Thymus (tissue), 11 donors: ENCODE measurements around the gene CHRNG. TPM values are rescaled to one million over a fixed set of nuclear protein-coding genes. Genes with fewer than 3 reads are reported as not detected.
"Not testable (repeated sequence)": the region's sequence is repeated elsewhere in the genome, so short reads cannot be mapped to it uniquely, and the experiment has no call there.

ENCODE experiments used
- DNase-seq, 9 donors: peaks; one replicate each; pipeline ENCODE4 v3.0.0-alpha.2; 2013; ENCODE audit warnings: low spot score in 9 of 9, low read depth in 6 of 9, missing footprints in 1 of 9
- H3K27ac ChIP-seq, 2 donors: one replicate each; pipeline ENCODE4 v1.5.1; 2013; ENCODE audit warnings: control low read depth in 1 of 2, low read depth in 1 of 2, low read length in 1 of 2, mild to moderate bottlenecking in 1 of 2, moderate library complexity in 1 of 2
- H3K27me3 ChIP-seq, 2 donors: one replicate each; pipeline ENCODE4 v1.5.1; 2013; ENCODE audit warnings: low read length in 1 of 2; ENCODE audit not compliant: control insufficient read depth in 2 of 2, insufficient read depth in 1 of 2
- H3K36me3 ChIP-seq, 2 donors: one replicate each; pipeline ENCODE4 v1.5.1; 2013; ENCODE audit warnings: low read length in 1 of 2, mild to moderate bottlenecking in 1 of 2, moderate library complexity in 1 of 2; ENCODE audit not compliant: control insufficient read depth in 2 of 2, insufficient read depth in 2 of 2
- H3K4me1 ChIP-seq, 2 donors: one replicate each; pipeline ENCODE4 v1.5.1; 2013; ENCODE audit warnings: low read length in 2 of 2; ENCODE audit not compliant: control insufficient read depth in 2 of 2, insufficient read depth in 2 of 2
- H3K4me3 ChIP-seq, 2 donors: one replicate each; pipeline ENCODE4 v1.5.1; 2013; ENCODE audit warnings: low read length in 2 of 2, control low read depth in 1 of 2, mild to moderate bottlenecking in 1 of 2
- H3K9me3 ChIP-seq, 2 donors: one replicate each; pipeline ENCODE4 v1.5.1; 2013; ENCODE audit warnings: low read length in 1 of 2, mild to moderate bottlenecking in 1 of 2; ENCODE audit not compliant: control insufficient read depth in 2 of 2, insufficient read depth in 1 of 2
- WGBS: extraction: QIAGEN DNeasy Blood & Tissue Kit; methylation state at CpG from one replicate; pipeline ENCODE4 v1.1.7; 2013; 5-methylcytosine and 5-hydroxymethylcytosine counted together
- polyA plus RNA-seq: library from polyadenylated mRNA; stranded (reverse); fragments of 200-250 nt; gene quantifications from one replicate; pipeline ENCODE4 v1.2.3, GENCODE V29; 2013
- total RNA-seq: library from RNA; stranded (reverse); fragments of 120-200 nt; gene quantifications from one replicate; pipeline ENCODE4 v1.2.4, GENCODE V29; 2013
- donor health status: healthy.

The CHRNG gene
- total and polyA plus RNA-seq, 2 donors = 0.48 to 0.57 TPM

DNA sequence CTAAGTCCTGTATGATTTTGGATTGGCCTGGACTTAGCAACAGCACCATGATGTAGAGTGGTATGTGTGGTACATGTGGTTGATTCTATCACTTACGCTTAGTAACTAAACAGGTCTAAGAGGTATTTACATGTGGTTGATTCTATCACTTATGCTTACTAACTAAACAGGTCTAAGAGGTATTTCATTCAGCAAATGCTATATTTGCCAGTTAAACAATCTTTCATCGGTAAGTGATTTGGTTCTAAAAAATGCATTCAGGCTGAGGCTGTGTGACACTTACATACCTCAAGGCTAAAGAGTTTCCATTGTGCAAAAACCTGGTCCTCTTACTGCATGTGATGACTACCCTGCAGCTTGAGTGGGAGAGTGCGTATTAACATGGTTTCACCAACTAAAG is 24.1 kb downstream of the CHRNG start:
- Histone ChIP-seq H3K4me1 (no peaks in the 10 kb centered on the region), H3K9me3 (no peaks in the 10 kb centered on the region), H3K27ac (no peak overlapping the region), H3K36me3 (peaks cover 42 to 72% of the 10 kb centered on the region in 2 donors), H3K4me3 (no peak overlapping the region), H3K27me3 (no peaks in the 10 kb centered on the region)
- DNase-seq = no peak
- 50% methylated on average over 3 of the region's 3 CpGs for WGBS

DNA sequence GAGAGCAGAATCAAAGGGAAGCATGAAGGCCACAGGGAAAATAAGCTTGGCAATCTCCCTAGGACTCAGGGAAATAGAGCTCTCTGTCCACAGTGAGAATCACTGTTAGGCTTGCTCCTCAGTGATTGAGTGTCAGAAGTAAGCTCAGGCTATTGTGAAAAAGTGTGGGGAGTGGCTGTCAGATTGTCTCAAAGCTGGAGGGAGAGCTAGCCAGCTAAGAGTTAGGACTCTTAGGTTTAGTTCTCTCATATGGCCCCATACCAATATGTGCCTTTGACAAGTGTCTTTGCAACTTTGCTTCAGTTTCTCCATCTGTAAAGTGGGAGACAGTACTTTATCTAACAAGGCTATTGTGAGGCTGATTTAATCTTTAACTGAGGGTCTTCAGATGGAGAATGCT is 28.2 kb downstream of the CHRNG start:
- DNase-seq = no peak
- Histone ChIP-seq H3K27me3 (no peaks in the 10 kb centered on the region), H3K36me3 (peaks cover 66 to 75% of the 10 kb centered on the region in 2 donors), H3K4me3 (no peak overlapping the region), H3K4me1 (peaks cover 0 to 3% of the 10 kb centered on the region in 2 donors), H3K9me3 (no peaks in the 10 kb centered on the region), H3K27ac (no peak overlapping the region)

DNA sequence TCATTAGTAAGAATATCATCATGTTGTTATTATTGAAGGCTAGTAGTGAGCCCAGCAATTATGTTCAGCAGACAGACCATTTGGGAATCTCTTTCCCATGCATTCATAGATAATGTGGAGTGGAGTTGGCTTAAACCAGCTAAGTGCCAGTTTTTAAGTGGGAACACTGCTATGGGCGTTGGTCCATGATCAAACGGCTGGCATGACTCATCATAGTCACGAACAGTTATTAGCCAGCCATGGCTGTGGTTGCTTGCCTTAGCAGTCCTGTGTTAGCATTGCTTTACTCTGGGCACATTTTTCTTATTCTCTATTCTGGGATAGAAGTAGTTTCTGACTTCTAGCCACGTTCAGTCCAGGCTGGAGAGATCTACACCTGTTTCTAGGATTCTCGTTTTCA is 28.7 kb downstream of the CHRNG start:
- no peaks in the 10 kb centered on the region for H3K27me3 ChIP-seq
- no peak overlapping the region for H3K4me3 ChIP-seq
- no peak for DNase-seq
- peaks cover 0 to 3% of the 10 kb centered on the region in 2 donors for H3K4me1 ChIP-seq
- WGBS = 96% methylated on average over 5 of the region's 5 CpGs
- H3K9me3 ChIP-seq = no peaks in the 10 kb centered on the region
- peaks cover 65 to 75% of the 10 kb centered on the region in 2 donors for H3K36me3 ChIP-seq
- H3K27ac ChIP-seq = no peak overlapping the region

DNA sequence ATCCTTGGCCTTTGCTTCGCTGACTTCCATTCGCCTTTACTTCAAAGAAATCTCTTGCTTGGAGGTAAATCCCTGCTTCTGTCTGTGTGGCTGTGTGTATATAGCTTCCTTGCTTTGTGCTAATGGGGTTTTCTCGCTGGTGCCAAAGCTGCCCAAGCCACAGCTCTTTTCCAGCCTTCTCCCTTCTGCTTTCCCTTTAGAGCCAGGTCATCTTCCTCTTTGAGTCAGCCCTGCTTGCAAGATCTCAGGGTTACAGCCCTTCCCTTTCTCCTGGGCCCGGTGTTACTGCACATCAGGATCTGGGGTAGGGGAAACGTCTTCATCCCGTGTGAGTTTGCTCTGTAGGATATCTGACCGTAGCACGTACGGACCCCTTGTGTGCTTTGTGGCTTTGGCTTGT is 30.0 kb downstream of the CHRNG start:
- 98% methylated on average over 9 of the region's 9 CpGs for WGBS
- no peaks in the 10 kb centered on the region for H3K9me3 ChIP-seq
- H3K36me3 ChIP-seq = peaks cover 78 to 82% of the 10 kb centered on the region in 2 donors
- no peak overlapping the region for H3K4me3 ChIP-seq
- no peaks in the 10 kb centered on the region for H3K27me3 ChIP-seq
- DNase-seq = no peak
- H3K4me1 ChIP-seq = peaks cover 0 to 3% of the 10 kb centered on the region in 2 donors
- no peak overlapping the region for H3K27ac ChIP-seq

DNA sequence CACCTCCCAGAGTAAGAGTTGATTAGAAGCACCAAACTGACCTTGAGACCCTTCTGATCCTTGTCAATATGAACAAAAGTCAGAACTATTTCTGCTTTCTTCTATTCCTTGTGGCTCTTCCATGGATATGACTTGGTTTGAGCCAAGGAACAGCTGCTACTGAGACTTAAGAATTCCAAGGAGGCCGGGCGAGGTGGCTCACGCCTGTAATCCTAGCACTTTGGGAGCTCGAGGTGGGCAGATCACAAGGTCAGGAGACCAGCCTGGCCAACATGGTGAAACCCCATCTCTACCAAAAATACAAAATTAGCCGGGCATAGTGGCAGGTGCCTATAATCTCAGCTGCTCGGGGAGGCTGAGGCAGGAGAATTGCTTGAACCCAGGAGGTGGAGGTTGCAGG is 31.0 kb downstream of the CHRNG start:
- not testable (repeated sequence) for DNase-seq, H3K27ac ChIP-seq, H3K4me1 ChIP-seq, H3K4me3 ChIP-seq, H3K27me3 ChIP-seq, H3K9me3 ChIP-seq
- WGBS = 95% methylated on average over 6 of the region's 6 CpGs
- H3K36me3 ChIP-seq = peaks cover 80 to 82% of the 10 kb centered on the region in 2 donors

DNA sequence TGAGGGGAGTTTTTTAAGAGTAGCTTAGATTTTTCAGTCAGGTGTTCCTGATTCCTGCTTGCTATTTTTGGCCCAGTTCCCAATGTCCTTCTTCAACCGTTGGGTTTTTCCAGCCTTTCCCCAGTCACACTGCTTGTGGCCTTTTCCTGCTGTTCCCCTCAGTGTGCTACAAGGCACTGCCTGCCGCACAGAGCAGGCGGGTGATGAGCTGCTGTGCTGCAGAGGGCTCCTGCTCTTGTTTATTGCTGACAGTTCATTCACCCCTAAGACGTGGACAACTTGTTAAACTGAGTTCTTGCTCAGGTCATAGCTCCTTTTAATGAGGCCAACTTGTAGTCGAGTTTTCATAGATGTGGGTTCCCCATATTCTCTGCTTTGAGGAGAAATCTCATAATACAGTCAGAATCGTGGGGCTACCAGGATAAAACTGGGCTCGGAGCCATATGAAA is 31.6 kb downstream of the CHRNG start:
- 92% methylated on average over 7 of the region's 7 CpGs for WGBS
- H3K36me3 ChIP-seq = peaks cover 76% of the 10 kb centered on the region in 2 donors
- H3K27ac ChIP-seq = no peak overlapping the region
- no peak overlapping the region for H3K4me3 ChIP-seq
- no peaks in the 10 kb centered on the region for H3K9me3 ChIP-seq
- H3K27me3 ChIP-seq = no peaks in the 10 kb centered on the region
- peaks cover 0 to 3% of the 10 kb centered on the region in 2 donors for H3K4me1 ChIP-seq
- DNase-seq = peak in 1 of 9 donors; percentile 10

DNA sequence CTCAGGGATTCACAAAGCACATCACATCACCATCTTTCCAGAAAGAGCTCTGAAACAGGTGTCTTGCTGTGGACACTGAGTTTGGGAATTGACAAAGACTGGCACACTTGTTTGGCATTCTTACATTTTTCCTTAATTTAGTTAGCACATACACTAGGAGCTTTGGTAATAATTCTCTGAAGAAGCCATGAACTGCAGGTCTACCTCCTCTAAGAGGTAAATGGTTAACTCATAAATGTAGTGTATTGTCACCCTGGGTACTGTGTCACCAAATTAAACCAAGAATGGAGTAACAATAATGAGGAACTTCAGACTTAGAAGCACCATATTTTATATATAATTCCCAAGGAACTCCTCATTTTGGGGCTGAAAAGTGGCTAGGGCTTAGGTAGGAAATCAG is 33.5 kb downstream of the CHRNG start:
- no peak overlapping the region for H3K4me3 ChIP-seq
- peaks cover 0 to 3% of the 10 kb centered on the region in 2 donors for H3K4me1 ChIP-seq
- no peaks in the 10 kb centered on the region for H3K9me3 ChIP-seq
- no peak for DNase-seq
- H3K36me3 ChIP-seq = peaks cover 60 to 62% of the 10 kb centered on the region in 2 donors
- H3K27ac ChIP-seq = no peak overlapping the region
- no peaks in the 10 kb centered on the region for H3K27me3 ChIP-seq

DNA sequence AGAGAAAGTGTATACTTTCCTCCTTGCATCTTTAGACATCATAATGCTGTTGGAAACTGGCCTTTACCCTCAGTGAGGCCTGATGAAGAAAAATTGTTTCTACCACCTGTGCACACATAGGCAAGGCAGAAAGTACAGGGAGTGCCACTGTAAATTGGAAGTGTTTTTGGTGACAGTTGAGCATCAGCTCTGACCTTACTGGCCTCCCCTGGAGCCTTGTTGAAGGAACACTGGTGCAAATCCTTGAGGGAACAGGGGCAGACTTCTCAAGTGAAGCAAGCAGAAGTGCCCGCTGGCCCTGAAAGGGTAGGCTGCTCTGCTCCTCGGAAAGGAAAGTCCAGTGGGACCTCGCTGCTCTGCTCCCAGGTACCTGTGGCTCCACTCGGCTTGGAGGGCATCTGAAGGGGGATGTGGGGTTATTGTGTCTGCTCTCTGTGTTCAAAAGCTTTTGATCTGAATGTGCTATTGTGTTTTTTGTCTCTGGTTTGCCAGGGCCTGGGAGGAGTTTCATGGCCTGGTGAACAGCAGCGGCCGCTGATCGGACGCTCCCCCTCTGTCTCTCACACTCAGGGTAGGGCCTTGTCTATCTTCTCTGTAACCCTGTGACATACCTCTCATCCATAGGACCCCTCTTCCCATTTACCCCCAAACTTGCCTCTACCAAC is 34.4 kb downstream of the CHRNG start:
- Histone ChIP-seq H3K36me3 (peaks cover 52 to 53% of the 10 kb centered on the region in 2 donors), H3K4me1 (peaks cover 0 to 3% of the 10 kb centered on the region in 2 donors), H3K9me3 (no peaks in the 10 kb centered on the region), H3K4me3 (no peak overlapping the region), H3K27me3 (no peaks in the 10 kb centered on the region), H3K27ac (peak overlapping the region; percentile 34 to 40)
- WGBS = 97% methylated on average over 8 of the region's 8 CpGs
- no peak for DNase-seq

DNA sequence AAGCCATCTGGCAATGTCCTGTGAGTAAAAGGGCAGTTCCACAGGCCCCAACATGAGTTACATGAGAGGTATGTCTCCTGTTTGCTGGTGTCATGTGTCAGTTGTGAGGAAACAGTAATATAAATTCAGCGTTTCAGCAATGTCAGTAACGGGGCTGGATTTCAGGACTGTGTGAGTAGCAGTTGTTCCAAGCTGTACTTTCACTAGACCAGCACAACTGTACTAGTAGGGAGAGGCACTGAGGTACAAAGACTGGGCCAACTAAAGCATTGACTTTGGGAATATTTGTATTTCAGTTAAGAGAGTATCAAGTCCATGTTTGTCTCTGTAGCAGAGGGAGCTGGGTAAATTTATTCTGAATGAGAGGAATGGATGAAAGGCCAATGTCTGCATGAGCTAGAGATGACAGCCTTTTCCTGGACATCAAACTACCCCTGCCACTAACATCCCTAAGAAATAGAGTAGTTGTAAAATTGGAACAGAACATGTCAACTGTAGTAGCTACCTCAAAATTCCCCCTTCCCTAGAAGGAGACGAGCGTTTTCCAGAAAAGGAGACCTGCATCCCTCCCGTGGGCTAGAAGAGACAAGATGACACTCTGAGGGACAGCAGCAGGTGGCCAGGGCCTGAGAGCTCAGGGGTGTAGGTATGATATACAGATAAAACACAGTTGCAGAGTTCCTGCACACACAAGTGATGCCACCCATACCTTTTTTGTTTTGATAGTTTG is 35.3 kb downstream of the CHRNG start:
- WGBS = 95% methylated on average over 5 of the region's 5 CpGs
- Histone ChIP-seq H3K4me1 (peaks cover 0 to 3% of the 10 kb centered on the region in 2 donors), H3K27me3 (no peaks in the 10 kb centered on the region), H3K4me3 (no peak overlapping the region), H3K27ac (no peak overlapping the region), H3K9me3 (no peaks in the 10 kb centered on the region), H3K36me3 (peaks cover 42 to 50% of the 10 kb centered on the region in 2 donors)
- peak in 1 of 9 donors; percentile 5 for DNase-seq
